ENCODE measurements around the gene PNMA8C.

GRCh38 chr19:46469541-46470185, 40.9 kb upstream of the PNMA8C start:
- no peak for TF ChIP-seq SP1 (IDR thresholded peaks at IDR 0.05)
- TF ChIP-seq SUZ12 (IDR thresholded peaks at IDR 0.05), result no peak
- no peak for TF ChIP-seq PKNOX1 (IDR thresholded peaks at IDR 0.05)
- TF ChIP-seq FOXM1 (IDR thresholded peaks at IDR 0.05; ENCODE audit: borderline replicate concordance), result no peak
- TF ChIP-seq ELF4 (IDR thresholded peaks at IDR 0.05), result no peak
- no peak for TF ChIP-seq TARDBP (IDR thresholded peaks at IDR 0.05)
- TF ChIP-seq FOXK2 (IDR thresholded peaks at IDR 0.05), result no peak
- no peak for TF ChIP-seq HDGF (IDR thresholded peaks at IDR 0.05; ENCODE audit: borderline replicate concordance)
- no peak for TF ChIP-seq BHLHE40 (IDR thresholded peaks at IDR 0.05; ENCODE audit: borderline replicate concordance)
- TF ChIP-seq ZNF384 (IDR thresholded peaks at IDR 0.05), result no peak
- no peak for TF ChIP-seq FOXA1 (IDR thresholded peaks at IDR 0.05)
- TF ChIP-seq ARNT (IDR thresholded peaks at IDR 0.05), result no peak
- TF ChIP-seq LEF1 (IDR thresholded peaks at IDR 0.05; ENCODE audit: borderline replicate concordance), result no peak
- no peak for TF ChIP-seq NFRKB (IDR thresholded peaks at IDR 0.05)

All from HEK293T (cell line).